ENCODE results near the gene PPP1R16B. TPM values are rescaled to one million over a fixed set of nuclear protein-coding genes. Genes with fewer than 3 reads are reported as not detected.

Gene PPP1R16B
- polyA plus RNA-seq, 4 donors = 0.89 to 11.9 (median 3.7) TPM

DNA sequence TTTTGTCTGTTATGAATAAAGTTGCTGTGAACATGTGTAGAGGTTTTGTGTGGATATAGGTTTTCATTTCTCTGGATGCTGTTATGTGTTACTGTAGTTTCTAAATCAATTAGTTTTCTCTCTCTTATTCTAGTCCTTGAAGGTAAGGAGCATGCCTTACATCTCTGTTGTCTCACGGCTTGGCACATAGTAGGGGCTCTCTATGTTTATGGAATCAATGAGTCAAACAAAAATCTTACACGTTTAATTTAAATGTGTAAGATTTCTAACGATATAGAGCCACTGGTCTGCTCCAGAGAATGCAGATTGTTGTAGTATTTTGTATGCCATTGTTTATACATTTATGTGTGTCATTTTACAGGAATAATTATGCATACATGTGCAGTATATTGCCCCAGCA is 141.3 kb downstream of the PPP1R16B start:
- Histone ChIP-seq H3K9me3 (ENCODE audit: control insufficient read depth in 2 of 2, insufficient read depth in 1 of 2, low read depth in 1 of 2, low read length in 1 of 2) (no peaks in the 10 kb centered on the region), H3K4me3 (ENCODE audit: low read depth in 1 of 3, low read length in 3 of 3) (no peak overlapping the region), H3K27ac (ENCODE audit: low read depth in 1 of 3, low read length in 2 of 3) (no peak overlapping the region), H3K36me3 (ENCODE audit: control insufficient read depth in 3 of 3, insufficient read depth in 2 of 3, low read depth in 1 of 3, low read length in 3 of 3) (peaks cover 0 to 14% (median 0%) of the 10 kb centered on the region in 3 donors), H3K4me1 (ENCODE audit: control insufficient read depth in 3 of 3, insufficient read depth in 2 of 3, low read depth in 1 of 3, low read length in 2 of 3) (no peaks in the 10 kb centered on the region), H3K27me3 (ENCODE audit: control insufficient read depth in 3 of 3, insufficient read depth in 3 of 3, low read length in 3 of 3) (no peaks in the 10 kb centered on the region)
- FAIRE-seq (no peak), DNase-seq (no peak)
- 91 to 95% (median 91%) methylated on average over 3 of the region's 3 CpGs for WGBS, 3 donors

GRCh38 chr20:38947931-38948362 is 142.4 kb downstream of the PPP1R16B start:
- Histone ChIP-seq H3K36me3 (ENCODE audit: control insufficient read depth in 3 of 3, insufficient read depth in 2 of 3, low read depth in 1 of 3, low read length in 3 of 3) (peaks cover 0 to 17% (median 0%) of the 10 kb centered on the region in 3 donors), H3K9me3 (ENCODE audit: control insufficient read depth in 2 of 2, insufficient read depth in 1 of 2, low read depth in 1 of 2, low read length in 1 of 2) (no peaks in the 10 kb centered on the region), H3K4me3 (ENCODE audit: low read depth in 1 of 3, low read length in 3 of 3) (no peak overlapping the region), H3K4me1 (ENCODE audit: control insufficient read depth in 3 of 3, insufficient read depth in 2 of 3, low read depth in 1 of 3, low read length in 2 of 3) (no peaks in the 10 kb centered on the region), H3K27me3 (ENCODE audit: control insufficient read depth in 3 of 3, insufficient read depth in 3 of 3, low read length in 3 of 3) (no peaks in the 10 kb centered on the region), H3K27ac (ENCODE audit: low read depth in 1 of 3, low read length in 2 of 3) (no peak overlapping the region)
- FAIRE-seq = no peak
- no peak for DNase-seq
- 83 to 92% (median 84%) methylated on average over 7 of the region's 7 CpGs for WGBS, 3 donors

- Histone ChIP-seq H3K4me1 (ENCODE audit: control insufficient read depth in 3 of 3, insufficient read depth in 2 of 3, low read depth in 1 of 3, low read length in 2 of 3) (no peaks in the 10 kb centered on the region), H3K36me3 (ENCODE audit: control insufficient read depth in 3 of 3, insufficient read depth in 2 of 3, low read depth in 1 of 3, low read length in 3 of 3) (peaks cover 0 to 15% (median 1%) of the 10 kb centered on the region in 3 donors), H3K27me3 (ENCODE audit: control insufficient read depth in 3 of 3, insufficient read depth in 3 of 3, low read length in 3 of 3) (no peaks in the 10 kb centered on the region), H3K27ac (ENCODE audit: low read depth in 1 of 3, low read length in 2 of 3) (no peak overlapping the region), H3K9me3 (ENCODE audit: control insufficient read depth in 2 of 2, insufficient read depth in 1 of 2, low read depth in 1 of 2, low read length in 1 of 2) (no peaks in the 10 kb centered on the region), H3K4me3 (ENCODE audit: low read depth in 1 of 3, low read length in 3 of 3) (no peak overlapping the region)
- no peak for FAIRE-seq
- DNase-seq = no peak
- WGBS, 3 donors = 76 to 100% (median 96%) methylated on average over 2 of the region's 2 CpGs
Observed at GRCh38 chr20:38950254-38950653, 144.8 kb downstream of the PPP1R16B start.

GRCh38 chr20:38951611-38952010 is 146.1 kb downstream of the PPP1R16B start:
- no peak overlapping the region for H3K4me3 ChIP-seq (ENCODE audit: low read depth in 1 of 3, low read length in 3 of 3)
- H3K27ac ChIP-seq (ENCODE audit: low read depth in 1 of 3, low read length in 2 of 3) = no peak overlapping the region
- H3K4me1 ChIP-seq (ENCODE audit: control insufficient read depth in 3 of 3, insufficient read depth in 2 of 3, low read depth in 1 of 3, low read length in 2 of 3) = no peaks in the 10 kb centered on the region
- no peak for FAIRE-seq
- WGBS, 3 donors = 96 to 98% (median 98%) methylated on average over 9 of the region's 9 CpGs
- H3K9me3 ChIP-seq (ENCODE audit: control insufficient read depth in 2 of 2, insufficient read depth in 1 of 2, low read depth in 1 of 2, low read length in 1 of 2) = no peaks in the 10 kb centered on the region
- no peaks in the 10 kb centered on the region for H3K27me3 ChIP-seq (ENCODE audit: control insufficient read depth in 3 of 3, insufficient read depth in 3 of 3, low read length in 3 of 3)
- H3K36me3 ChIP-seq (ENCODE audit: control insufficient read depth in 3 of 3, insufficient read depth in 2 of 3, low read depth in 1 of 3, low read length in 3 of 3) = peaks cover 0 to 15% (median 1%) of the 10 kb centered on the region in 3 donors
- no peak for DNase-seq

GRCh38 chr20:38952153-38952552 is 146.7 kb downstream of the PPP1R16B start:
- WGBS, 3 donors = 94 to 97% (median 97%) methylated on average over 6 of the region's 6 CpGs
- Histone ChIP-seq H3K4me3 (ENCODE audit: low read depth in 1 of 3, low read length in 3 of 3) (no peak overlapping the region), H3K36me3 (ENCODE audit: control insufficient read depth in 3 of 3, insufficient read depth in 2 of 3, low read depth in 1 of 3, low read length in 3 of 3) (peaks cover 0 to 15% (median 1%) of the 10 kb centered on the region in 3 donors), H3K4me1 (ENCODE audit: control insufficient read depth in 3 of 3, insufficient read depth in 2 of 3, low read depth in 1 of 3, low read length in 2 of 3) (no peaks in the 10 kb centered on the region), H3K9me3 (ENCODE audit: control insufficient read depth in 2 of 2, insufficient read depth in 1 of 2, low read depth in 1 of 2, low read length in 1 of 2) (no peaks in the 10 kb centered on the region), H3K27me3 (ENCODE audit: control insufficient read depth in 3 of 3, insufficient read depth in 3 of 3, low read length in 3 of 3) (no peaks in the 10 kb centered on the region), H3K27ac (ENCODE audit: low read depth in 1 of 3, low read length in 2 of 3) (no peak overlapping the region)
- FAIRE-seq (no peak), DNase-seq (no peak)

DNA sequence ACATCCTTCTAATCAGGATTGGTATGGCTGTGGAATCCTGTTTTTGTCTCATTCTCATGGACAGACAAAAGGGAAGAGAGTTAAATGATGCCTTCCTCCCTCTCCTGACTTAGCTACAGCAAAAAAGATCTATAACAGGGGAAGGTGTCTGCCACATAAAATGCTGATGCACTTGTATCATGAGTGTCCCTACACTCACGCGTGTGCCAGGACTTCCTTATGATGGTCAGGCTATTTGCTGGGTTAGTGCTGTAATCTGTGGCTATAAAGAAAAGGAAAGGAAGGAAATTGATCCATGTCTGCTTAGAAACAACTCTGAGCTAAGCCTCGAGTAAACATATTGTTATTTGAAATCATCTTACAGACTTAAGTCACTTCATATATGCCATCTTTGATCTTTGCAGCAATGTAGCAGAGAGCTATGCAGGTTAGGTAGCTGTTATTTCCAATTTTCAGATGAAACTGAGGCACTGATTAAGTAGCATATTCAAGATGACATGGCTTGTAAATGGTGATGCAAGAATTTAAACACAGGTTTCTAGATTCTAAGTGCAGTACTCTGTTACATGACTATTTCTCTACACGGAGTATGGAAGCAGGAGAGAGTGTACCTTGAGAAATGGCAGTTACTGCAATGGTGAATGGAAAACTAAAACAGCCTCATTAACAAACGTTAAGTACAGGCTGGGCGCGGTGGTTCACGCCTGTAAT is 148.3 kb downstream of the PPP1R16B start:
- FAIRE-seq = no peak
- Histone ChIP-seq H3K36me3 (ENCODE audit: control insufficient read depth in 3 of 3, insufficient read depth in 2 of 3, low read depth in 1 of 3, low read length in 3 of 3) (peaks cover 0 to 13% (median 1%) of the 10 kb centered on the region in 3 donors), H3K4me3 (ENCODE audit: low read depth in 1 of 3, low read length in 3 of 3) (no peak overlapping the region), H3K4me1 (ENCODE audit: control insufficient read depth in 3 of 3, insufficient read depth in 2 of 3, low read depth in 1 of 3, low read length in 2 of 3) (no peaks in the 10 kb centered on the region), H3K27me3 (ENCODE audit: control insufficient read depth in 3 of 3, insufficient read depth in 3 of 3, low read length in 3 of 3) (no peaks in the 10 kb centered on the region), H3K27ac (ENCODE audit: low read depth in 1 of 3, low read length in 2 of 3) (no peak overlapping the region), H3K9me3 (ENCODE audit: control insufficient read depth in 2 of 2, insufficient read depth in 1 of 2, low read depth in 1 of 2, low read length in 1 of 2) (no peaks in the 10 kb centered on the region)
- no peak for DNase-seq
- 90 to 91% (median 91%) methylated on average over 8 of the region's 8 CpGs for WGBS, 3 donors

DNA sequence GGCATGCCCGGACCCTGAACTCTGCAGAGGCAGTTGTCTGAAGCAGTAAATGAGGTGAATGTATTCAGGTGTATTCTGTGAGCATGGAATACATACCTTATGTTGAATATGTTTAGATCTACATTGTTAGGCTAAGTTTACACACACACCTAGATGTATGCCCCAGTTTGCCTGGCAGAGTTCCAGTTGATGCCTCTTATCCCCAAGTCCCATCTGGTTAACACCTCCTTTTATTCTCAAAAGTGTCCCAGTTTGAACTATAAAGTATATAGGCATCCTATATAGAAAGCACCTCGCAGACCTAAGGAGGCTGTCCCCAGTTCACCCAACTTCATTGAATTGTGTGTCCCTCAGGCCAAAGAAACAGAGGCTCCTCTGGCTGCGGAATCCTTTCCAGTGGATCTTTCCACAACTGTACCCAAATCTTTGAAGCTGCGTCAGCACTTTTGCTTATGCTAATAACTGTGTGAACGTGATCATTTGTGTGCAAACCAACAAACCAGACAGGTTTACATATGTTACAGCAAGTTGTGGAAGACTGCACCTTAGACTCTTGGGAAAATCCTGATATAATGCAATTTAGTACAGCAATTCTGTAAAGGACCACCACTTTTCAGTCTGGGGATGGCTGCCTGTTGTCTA is 151.9 kb downstream of the PPP1R16B start:
- DNase-seq (no peak), FAIRE-seq (no peak)
- Histone ChIP-seq H3K27me3 (ENCODE audit: control insufficient read depth in 3 of 3, insufficient read depth in 3 of 3, low read length in 3 of 3) (no peaks in the 10 kb centered on the region), H3K27ac (ENCODE audit: low read depth in 1 of 3, low read length in 2 of 3) (no peak overlapping the region), H3K36me3 (ENCODE audit: control insufficient read depth in 3 of 3, insufficient read depth in 2 of 3, low read depth in 1 of 3, low read length in 3 of 3) (peaks cover 0 to 1% (median 0%) of the 10 kb centered on the region in 3 donors), H3K4me1 (ENCODE audit: control insufficient read depth in 3 of 3, insufficient read depth in 2 of 3, low read depth in 1 of 3, low read length in 2 of 3) (peaks cover 0 to 3% (median 0%) of the 10 kb centered on the region in 3 donors), H3K9me3 (ENCODE audit: control insufficient read depth in 2 of 2, insufficient read depth in 1 of 2, low read depth in 1 of 2, low read length in 1 of 2) (no peaks in the 10 kb centered on the region), H3K4me3 (ENCODE audit: low read depth in 1 of 3, low read length in 3 of 3) (no peak overlapping the region)
- 89 to 94% (median 93%) methylated on average over 5 of the region's 5 CpGs for WGBS, 3 donors

GRCh38 chr20:38957915-38958485 is 152.5 kb downstream of the PPP1R16B start:
- no peak overlapping the region for H3K27ac ChIP-seq (ENCODE audit: low read depth in 1 of 3, low read length in 2 of 3)
- WGBS, 3 donors = 88 to 94% (median 90%) methylated on average over 8 of the region's 8 CpGs
- FAIRE-seq = no peak
- H3K9me3 ChIP-seq (ENCODE audit: control insufficient read depth in 2 of 2, insufficient read depth in 1 of 2, low read depth in 1 of 2, low read length in 1 of 2) = no peaks in the 10 kb centered on the region
- peaks cover 0 to 1% (median 0%) of the 10 kb centered on the region in 3 donors for H3K36me3 ChIP-seq (ENCODE audit: control insufficient read depth in 3 of 3, insufficient read depth in 2 of 3, low read depth in 1 of 3, low read length in 3 of 3)
- H3K4me1 ChIP-seq (ENCODE audit: control insufficient read depth in 3 of 3, insufficient read depth in 2 of 3, low read depth in 1 of 3, low read length in 2 of 3) = peaks cover 0 to 3% (median 0%) of the 10 kb centered on the region in 3 donors
- no peak overlapping the region for H3K4me3 ChIP-seq (ENCODE audit: low read depth in 1 of 3, low read length in 3 of 3)
- no peaks in the 10 kb centered on the region for H3K27me3 ChIP-seq (ENCODE audit: control insufficient read depth in 3 of 3, insufficient read depth in 3 of 3, low read length in 3 of 3)
- DNase-seq = no peak

Measured in small intestine (tissue), 7 donors.